A549 treated with DMSO at 1 μM for 4 hours (cell line): ENCODE data around the gene NUTM2E. TPM values are rescaled to one million over a fixed set of nuclear protein-coding genes. Genes with fewer than 3 reads are reported as not detected.

Experiments
- total RNA-seq: library from RNA; stranded (reverse); fragments of 200-300 nt; extraction: Qiagen RNA extraction; gene quantifications from 5 replicates; pipeline ENCODE4 v1.2.3, GENCODE V29; 2022; ENCODE audit warnings: low read depth

Gene NUTM2E, protein sequence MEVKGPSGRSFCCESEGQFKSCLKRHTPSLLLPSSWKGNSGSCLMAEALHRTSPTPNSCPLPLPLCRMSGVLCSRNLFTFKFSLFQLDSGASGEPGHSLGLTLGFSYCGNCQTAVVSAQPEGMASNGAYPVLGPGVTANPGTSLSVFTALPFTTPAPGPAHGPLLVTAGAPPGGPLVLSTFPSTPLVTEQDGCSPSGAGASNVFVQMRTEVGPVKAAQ (N-terminal part only)
- 0.36 to 0.43 TPM (median 0.40 TPM) in 5 replicates for total RNA-seq

GRCh38 chr10:79826496-79827215 is at the start of gene NUTM2E:
TSS of gene NUTM2E (plus strand) at chr10:79826739. CDS start at chr10:79841741, 15,002 bp downstream.

Other genes with a start within 250 kb of the NUTM2E start
- not detected in 5 replicates for gene SFTPA1, start 215.8 kb upstream of the NUTM2E start, total RNA-seq
- gene NUTM2B, start 123.5 kb upstream of the NUTM2E start, total RNA-seq: 0.22 to 0.50 TPM (median 0.31 TPM) in 5 replicates
- gene SFTPD, start 122.4 kb downstream of the NUTM2E start, total RNA-seq: 0.16 to 0.44 TPM (median 0.21 TPM) in 4 of 5 replicates, not detected in the other